NOMO-1 treated with DMSO at 0.1 percent for 48 hours (cell line): ENCODE results near the gene PDCD1.
"Not testable (repeated sequence)": the region's sequence is repeated elsewhere in the genome, so short reads cannot be mapped to it uniquely, and the experiment has no call there.

ENCODE experiments used
- DNase-seq: peaks from one replicate; lab custom pipeline; 2025; ENCODE audit not compliant: unreplicated experiment; lab: John Stamatoyannopoulos, UW

Gene PDCD1

GRCh38 chr2:241814643-241815476, 43.8 kb downstream of the PDCD1 start:
- DNase-seq, result no peak

- no peak for DNase-seq
Measured at GRCh38 chr2:241814393-241814642, 44.4 kb downstream of the PDCD1 start.

- DNase-seq, result no peak
Measured at GRCh38 chr2:241813644-241814392, 44.9 kb downstream of the PDCD1 start.

- no peak for DNase-seq
Measured at GRCh38 chr2:241812730-241813643, 45.7 kb downstream of the PDCD1 start.

GRCh38 chr2:241811952-241812729, 46.6 kb downstream of the PDCD1 start:
- DNase-seq, result no peak

GRCh38 chr2:241811201-241811951, 47.3 kb downstream of the PDCD1 start:
- no peak for DNase-seq

- no peak for DNase-seq
Measured at GRCh38 chr2:241810307-241811200, 48.1 kb downstream of the PDCD1 start.

- no peak for DNase-seq
Measured at GRCh38 chr2:241809383-241810306, 49.0 kb downstream of the PDCD1 start.

- DNase-seq, result no peak
Measured at GRCh38 chr2:241808721-241809382, 49.8 kb downstream of the PDCD1 start, which contains the start of gene NEU4. Gene NEU4 (plus strand): TSS chr2:241809193. CDS start chr2:241814485, 5,292 bp downstream.

- no peak for DNase-seq
Measured at GRCh38 chr2:241808051-241808720, 50.5 kb downstream of the PDCD1 start.

- not testable (repeated sequence) for DNase-seq
Measured at GRCh38 chr2:241806217-241806616, 52.5 kb downstream of the PDCD1 start.

GRCh38 chr2:241804326-241805229, 54.1 kb downstream of the PDCD1 start:
- DNase-seq, result peak; percentile 47

GRCh38 chr2:241803387-241804325, 55.0 kb downstream of the PDCD1 start:
- peak; percentile 26 for DNase-seq

GRCh38 chr2:241802421-241803318, 56.0 kb downstream of the PDCD1 start:
- no peak for DNase-seq
